Loucy (cell line): ENCODE measurements around the gene TUBA1A.
"Not testable (repeated sequence)": the region's sequence is repeated elsewhere in the genome, so short reads cannot be mapped to it uniquely, and the experiment has no call there.

ENCODE experiments used
- CTCF ChIP-seq: fragments of 200-600 bp; sonication (generic); conservative IDR thresholded peaks from 2 replicates; pipeline ENCODE4 v1.5.1; 2014; ENCODE audit warnings: mild to moderate bottlenecking, antibody characterized with exemption, low read length
- EZH2phosphoT487 ChIP-seq: fragments of 200-600 bp; IDR thresholded peaks from 2 replicates; pipeline ENCODE4 v1.6.1; 2018; ENCODE audit warnings: antibody characterized with exemption, mild to moderate bottlenecking, moderate library complexity, borderline replicate concordance

GRCh38 chr12:49210703-49211102 is 21.8 kb upstream of the TUBA1A start:
- TF ChIP-seq CTCF, EZH2phosphoT487: not testable (repeated sequence)
